Endothelial cell (in vitro differentiated cells): ENCODE data around the gene GALNT5. TPM values are rescaled to one million over a fixed set of nuclear protein-coding genes. Genes with fewer than 3 reads are reported as not detected.
"Not testable (repeated sequence)": the region's sequence is repeated elsewhere in the genome, so short reads cannot be mapped to it uniquely, and the experiment has no call there.

Experiments used
- DNase-seq: peaks from one replicate; pipeline ENCODE4 v3.0.0; 2021; ENCODE audit warnings: low spot score
- H3K27ac Mint-ChIP-seq: one replicate; pipeline ENCODE4 v1.8.0; 2021; ENCODE audit warnings: mixed read lengths, inconsistent platforms; ENCODE audit not compliant: unreplicated experiment
- H3K27me3 Mint-ChIP-seq: one replicate; pipeline ENCODE4 v1.8.0; 2021; ENCODE audit warnings: mild to moderate bottlenecking, moderate library complexity, mixed read lengths, inconsistent platforms; ENCODE audit not compliant: unreplicated experiment
- H3K36me3 Mint-ChIP-seq: one replicate; pipeline ENCODE4 v1.8.0; 2021; ENCODE audit warnings: mild to moderate bottlenecking, low read depth, mixed read lengths, inconsistent platforms; ENCODE audit not compliant: unreplicated experiment
- H3K4me1 Mint-ChIP-seq: one replicate; pipeline ENCODE4 v1.8.0; 2021; ENCODE audit warnings: mild to moderate bottlenecking, mixed read lengths, inconsistent platforms; ENCODE audit not compliant: unreplicated experiment
- H3K4me3 Mint-ChIP-seq: one replicate; pipeline ENCODE4 v1.8.0; 2021; ENCODE audit warnings: mild to moderate bottlenecking, mixed read lengths, inconsistent platforms; ENCODE audit not compliant: unreplicated experiment
- H3K9me3 Mint-ChIP-seq: one replicate; pipeline ENCODE4 v1.8.0; 2021; ENCODE audit warnings: mixed read lengths, inconsistent platforms; ENCODE audit not compliant: unreplicated experiment
- CTCF ChIP-seq: fragments of 200-600 bp; sonication (generic); IDR thresholded peaks from one replicate; pipeline ENCODE4 v1.5.0; 2021; ENCODE audit warnings: antibody characterized with exemption; ENCODE audit not compliant: unreplicated experiment
- total RNA-seq: library from RNA; stranded (reverse); fragmentation: NEBNext Ultra II Directional; extraction: Animal tissue kit (Norgen Biotek cat#: 25700); gene quantifications from one replicate; pipeline ENCODE4 v1.2.1, GENCODE V29; 2021; ENCODE audit not compliant: unreplicated experiment

GALNT5 gene
- total RNA-seq, 1 donor from 2014 or later: 0.15 TPM

GRCh38 chr2:157267476-157267875 lies 10.0 kb downstream of the GALNT5 start:
- Mint-ChIP-seq H3K4me1 (no peaks in the 10 kb centered on the region), H3K4me3 (no peak overlapping the region), H3K36me3 (no peaks in the 10 kb centered on the region), H3K27me3 (peaks cover 1% of the 10 kb centered on the region), H3K9me3 (no peaks in the 10 kb centered on the region), H3K27ac (no peak overlapping the region)
- no peak for DNase-seq
- TF ChIP-seq CTCF: no peak

- Mint-ChIP-seq H3K9me3 (no peaks in the 10 kb centered on the region), H3K27ac (no peak overlapping the region), H3K4me1 (no peaks in the 10 kb centered on the region), H3K4me3 (no peak overlapping the region), H3K36me3 (no peaks in the 10 kb centered on the region), H3K27me3 (peaks cover 1% of the 10 kb centered on the region)
- TF ChIP-seq CTCF: no peak
- DNase-seq: no peak
These were observed 11.6 kb downstream of the GALNT5 start for GRCh38 chr2:157269060-157269459.

- no peaks in the 10 kb centered on the region for H3K9me3 Mint-ChIP-seq
- H3K27ac Mint-ChIP-seq: no peak overlapping the region
- DNase-seq: no peak
- H3K4me3 Mint-ChIP-seq: no peak overlapping the region
- TF ChIP-seq CTCF: no peak
- H3K36me3 Mint-ChIP-seq: no peaks in the 10 kb centered on the region
- no peaks in the 10 kb centered on the region for H3K4me1 Mint-ChIP-seq
- peaks cover 1% of the 10 kb centered on the region for H3K27me3 Mint-ChIP-seq
These were observed 12.4 kb downstream of the GALNT5 start for GRCh38 chr2:157269922-157270321.

- Mint-ChIP-seq H3K4me3 (no peak overlapping the region), H3K27ac (no peak overlapping the region), H3K36me3 (no peaks in the 10 kb centered on the region), H3K9me3 (no peaks in the 10 kb centered on the region), H3K4me1 (no peaks in the 10 kb centered on the region), H3K27me3 (peaks cover 1% of the 10 kb centered on the region)
- no peak for TF ChIP-seq CTCF
- DNase-seq: no peak
These were observed 14.2 kb downstream of the GALNT5 start for GRCh38 chr2:157271590-157272203.

- H3K4me1 Mint-ChIP-seq, H3K27ac Mint-ChIP-seq, DNase-seq, H3K9me3 Mint-ChIP-seq, H3K27me3 Mint-ChIP-seq, H3K36me3 Mint-ChIP-seq, H3K4me3 Mint-ChIP-seq: not testable (repeated sequence)
These were observed 21.8 kb downstream of the GALNT5 start for GRCh38 chr2:157279311-157279710.
